ENCODE data around the gene PLXNA4.

PLXNA4 gene

DNA sequence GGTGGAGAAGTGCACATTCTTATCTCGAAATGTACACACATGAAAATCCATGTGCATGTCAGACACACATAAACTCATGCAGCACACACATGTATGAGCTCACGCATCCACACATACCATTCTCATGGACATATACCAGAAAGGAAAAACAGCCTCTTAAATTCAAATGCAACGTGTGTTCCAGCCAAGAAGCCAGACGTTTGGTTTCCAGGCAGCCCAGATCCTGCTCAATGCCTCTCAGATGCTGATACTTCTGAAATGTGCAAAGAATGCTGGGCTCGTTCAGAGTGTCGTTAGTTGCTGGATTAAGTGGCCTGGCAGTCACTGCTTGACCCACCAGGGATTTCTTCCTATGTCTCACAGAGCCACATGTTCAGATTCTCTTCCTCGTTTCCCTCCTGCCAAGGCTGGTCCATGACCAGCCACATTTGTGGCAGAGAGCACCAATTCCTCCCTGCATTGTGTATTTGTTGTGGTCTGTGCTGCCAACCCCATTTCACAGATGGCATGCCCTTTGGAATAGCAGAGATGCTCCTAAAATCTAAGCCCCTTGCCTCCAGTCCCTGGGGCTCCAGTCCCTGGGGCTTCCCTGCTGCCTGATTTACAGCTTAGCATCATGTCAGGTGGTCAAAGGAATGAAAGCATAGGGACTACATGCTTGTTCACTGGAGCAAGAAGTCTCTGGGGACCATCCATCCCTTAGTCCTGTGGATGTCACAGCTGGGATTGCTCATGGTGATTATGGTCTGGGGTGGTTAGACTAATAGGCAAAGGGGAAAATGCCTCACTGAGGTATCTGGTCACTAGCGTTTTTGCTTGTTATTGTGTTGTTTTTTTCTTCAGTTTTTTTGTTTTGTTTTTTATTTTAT, 426.6 kb downstream of the PLXNA4 start:
- no peak for DNase-seq (ENCODE audit: low read depth in 3 of 3)

DNA sequence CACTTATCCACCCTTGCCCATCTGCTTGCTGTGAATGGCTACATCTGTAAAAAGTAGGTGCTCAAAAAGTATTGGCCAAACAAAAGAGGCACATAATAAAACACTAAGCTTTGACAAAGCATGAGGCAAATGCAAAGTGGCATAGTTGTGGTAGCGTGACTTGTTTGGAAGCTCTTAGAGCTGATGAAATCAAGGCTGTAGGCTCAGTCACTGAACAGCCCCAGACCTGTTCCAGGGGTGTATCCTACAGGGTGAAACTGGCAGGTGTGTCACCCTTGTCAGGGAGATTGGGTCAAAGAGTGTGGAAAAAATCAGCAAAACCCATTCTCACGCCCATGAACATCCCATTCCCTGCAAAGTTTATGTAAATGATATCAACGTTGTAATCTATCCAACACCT, 427.4 kb downstream of the PLXNA4 start:
- DNase-seq (ENCODE audit: low read depth in 3 of 3) = no peak

DNA sequence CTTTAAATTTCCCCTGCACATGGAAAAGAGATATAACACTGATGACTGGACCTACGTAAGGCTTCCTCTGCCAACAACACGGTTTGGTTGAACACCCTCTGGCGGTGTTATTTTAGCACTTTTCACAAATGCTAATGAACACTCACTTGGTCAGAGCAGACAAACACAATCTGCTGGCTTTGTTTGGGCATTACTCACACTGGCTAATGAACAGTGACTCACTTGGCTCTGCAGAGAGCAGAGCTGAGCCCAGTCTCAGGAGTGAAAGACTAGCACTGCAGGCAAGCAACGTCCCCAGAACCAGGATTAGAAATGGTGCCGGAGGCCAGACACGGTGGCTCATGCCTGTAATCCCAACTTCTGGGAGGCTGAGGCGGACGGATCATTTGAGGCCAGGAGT, 430.8 kb downstream of the PLXNA4 start:
- DNase-seq (ENCODE audit: low read depth in 3 of 3) = no peak

DNA sequence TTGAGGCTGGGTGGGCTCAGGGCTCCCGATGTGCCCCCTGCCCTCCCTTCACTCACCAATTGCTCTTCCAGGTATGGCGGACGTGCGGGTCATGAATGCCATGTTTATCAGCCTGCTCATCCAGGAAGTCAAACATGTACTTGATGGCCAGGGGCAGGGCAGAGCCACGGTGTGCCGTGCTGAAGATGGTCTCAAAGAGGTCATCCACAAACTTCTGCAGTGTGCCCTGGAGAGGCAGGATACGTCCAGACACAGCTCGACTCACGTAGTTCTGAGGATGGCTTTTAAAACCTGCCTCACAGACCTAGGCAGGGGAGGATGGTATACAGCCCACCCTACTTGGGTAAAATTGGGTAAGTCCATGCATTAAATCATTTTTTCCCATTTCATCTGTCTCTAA, 431.2 kb downstream of the PLXNA4 start:
- DNase-seq (ENCODE audit: low read depth in 3 of 3) = no peak

DNA sequence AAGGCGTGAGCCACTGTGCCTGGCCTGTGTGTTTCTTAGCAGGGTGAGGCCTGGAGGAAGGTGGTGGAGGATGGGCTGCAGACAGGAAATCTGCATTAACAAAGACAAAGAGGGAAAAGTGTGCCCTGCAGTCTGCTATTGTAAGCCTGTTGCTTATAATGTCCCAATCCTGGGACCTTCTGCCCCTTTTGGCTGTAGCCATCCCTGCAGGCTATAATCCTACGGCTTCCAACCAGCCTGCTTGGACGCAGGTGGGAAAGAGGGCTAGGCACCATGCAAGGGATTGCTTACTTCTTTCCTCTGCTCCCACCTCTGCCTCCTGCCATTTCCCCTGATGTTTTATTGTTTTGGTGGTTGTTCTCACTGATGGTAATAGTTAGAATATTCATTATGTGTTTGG, 434.3 kb downstream of the PLXNA4 start:
- no peak for DNase-seq (ENCODE audit: low read depth in 3 of 3)

DNA sequence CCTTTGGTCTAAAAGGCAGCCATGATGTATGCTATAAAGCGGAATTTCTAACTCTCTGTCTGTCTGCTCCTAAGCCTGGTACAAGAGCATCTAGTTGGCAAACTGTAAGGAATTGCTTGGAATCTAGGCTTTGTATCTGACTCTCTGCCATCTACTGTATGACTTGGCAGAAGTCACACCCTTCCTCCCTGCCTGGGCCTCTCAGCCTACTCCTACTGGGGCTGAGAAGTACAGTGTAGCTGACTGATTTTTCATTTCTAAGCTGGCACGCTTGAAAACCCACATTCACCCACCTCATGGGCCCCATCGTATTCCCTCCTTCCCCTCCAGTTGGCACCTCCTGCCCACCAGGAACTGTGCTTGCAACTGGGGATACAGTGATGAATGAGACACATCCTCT, 435.2 kb downstream of the PLXNA4 start:
- no peak for DNase-seq (ENCODE audit: low read depth in 3 of 3)

DNA sequence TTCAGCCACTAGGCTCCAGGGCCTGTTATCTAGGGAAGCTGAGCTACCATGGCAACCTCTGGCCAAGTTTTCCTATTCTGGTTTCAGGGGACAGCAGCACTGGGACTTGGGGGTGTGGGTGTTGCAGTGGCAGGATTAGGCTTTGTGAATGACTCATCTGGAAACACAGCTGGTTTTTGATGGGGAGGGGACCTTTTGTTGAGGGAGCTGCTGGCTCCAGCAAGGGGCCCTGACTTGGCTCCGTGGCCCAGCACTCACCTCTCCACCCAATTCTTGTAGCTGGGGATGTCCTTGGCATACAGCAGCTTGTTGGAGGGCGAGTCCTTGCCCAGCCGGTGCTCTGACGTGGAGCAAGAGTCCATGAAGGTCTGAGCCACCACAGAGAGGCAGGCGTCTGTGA, 435.9 kb downstream of the PLXNA4 start:
- DNase-seq (ENCODE audit: low read depth in 3 of 3) = no peak

DNA sequence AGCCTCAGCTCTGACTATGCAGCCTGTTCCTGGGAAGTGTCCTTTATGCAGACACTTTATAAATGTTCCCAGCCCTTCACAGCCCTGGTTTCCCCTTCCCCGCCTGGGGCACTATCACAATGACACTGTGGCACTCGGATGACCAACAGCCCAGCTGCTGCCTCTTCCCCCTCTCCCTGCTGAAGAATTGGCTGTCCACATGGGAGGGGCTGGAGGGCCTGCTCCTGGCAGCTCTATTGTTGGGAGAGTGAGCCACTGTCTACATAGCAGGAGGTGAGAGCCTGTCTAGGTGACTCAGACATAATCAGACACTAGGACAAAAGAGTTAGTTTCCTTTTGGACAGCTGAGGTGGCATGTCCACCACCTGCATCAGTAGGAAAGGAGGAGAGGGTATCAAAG, 437.5 kb downstream of the PLXNA4 start:
- no peak for DNase-seq (ENCODE audit: low read depth in 3 of 3)

DNA sequence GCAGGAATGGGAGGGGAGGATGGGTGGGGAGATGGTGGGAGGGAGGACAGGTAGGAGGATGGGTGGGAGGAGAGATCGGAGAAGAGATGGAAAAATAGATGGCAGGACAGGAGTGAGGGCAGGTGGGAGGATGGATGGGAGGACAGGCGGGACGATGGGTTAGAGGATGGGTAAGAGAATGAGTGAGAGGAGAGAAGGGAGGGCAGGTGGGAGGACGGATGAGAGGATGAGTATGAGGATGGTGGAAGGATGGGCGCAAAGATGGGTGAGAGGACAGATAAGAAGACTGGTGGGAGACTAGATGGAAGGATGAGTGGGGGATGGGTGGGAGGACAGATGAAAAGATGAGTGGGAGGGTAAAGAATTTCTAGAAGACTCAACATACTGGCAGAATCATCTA, 438.6 kb downstream of the PLXNA4 start:
- no peak for DNase-seq (ENCODE audit: low read depth in 3 of 3)

DNA sequence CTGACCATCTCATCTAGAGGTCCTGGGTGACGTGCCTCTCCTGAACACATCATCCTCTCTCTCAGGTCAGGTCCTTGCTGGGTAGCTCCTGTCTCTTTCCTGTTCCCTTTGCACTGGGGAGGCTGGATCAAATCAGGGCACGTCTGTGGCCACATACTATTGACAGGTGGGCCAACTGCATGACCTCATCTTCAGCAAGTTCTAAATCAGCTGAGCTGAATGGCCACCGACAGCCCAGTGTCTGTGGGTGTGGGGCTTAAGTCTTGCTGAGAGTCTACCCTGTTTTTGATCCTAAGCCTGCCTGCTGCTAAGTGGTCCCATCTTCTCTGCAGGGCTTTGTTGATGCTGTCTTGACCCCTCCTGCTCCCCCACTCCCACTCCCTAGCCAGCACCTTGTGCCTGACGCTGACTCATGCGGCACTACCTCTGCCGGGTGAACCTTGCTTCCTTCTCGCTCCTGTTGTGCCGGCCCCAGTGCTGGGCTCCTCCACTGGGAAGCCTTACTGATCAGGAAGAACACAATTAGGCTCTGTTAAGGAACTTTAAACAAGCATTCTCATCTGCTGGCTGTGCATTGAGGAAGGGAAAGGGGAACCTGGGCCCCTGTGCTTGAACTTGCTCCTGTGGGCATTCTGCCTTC, 440.4 kb downstream of the PLXNA4 start:
- DNase-seq (ENCODE audit: low read depth in 3 of 3) = no peak

DNA sequence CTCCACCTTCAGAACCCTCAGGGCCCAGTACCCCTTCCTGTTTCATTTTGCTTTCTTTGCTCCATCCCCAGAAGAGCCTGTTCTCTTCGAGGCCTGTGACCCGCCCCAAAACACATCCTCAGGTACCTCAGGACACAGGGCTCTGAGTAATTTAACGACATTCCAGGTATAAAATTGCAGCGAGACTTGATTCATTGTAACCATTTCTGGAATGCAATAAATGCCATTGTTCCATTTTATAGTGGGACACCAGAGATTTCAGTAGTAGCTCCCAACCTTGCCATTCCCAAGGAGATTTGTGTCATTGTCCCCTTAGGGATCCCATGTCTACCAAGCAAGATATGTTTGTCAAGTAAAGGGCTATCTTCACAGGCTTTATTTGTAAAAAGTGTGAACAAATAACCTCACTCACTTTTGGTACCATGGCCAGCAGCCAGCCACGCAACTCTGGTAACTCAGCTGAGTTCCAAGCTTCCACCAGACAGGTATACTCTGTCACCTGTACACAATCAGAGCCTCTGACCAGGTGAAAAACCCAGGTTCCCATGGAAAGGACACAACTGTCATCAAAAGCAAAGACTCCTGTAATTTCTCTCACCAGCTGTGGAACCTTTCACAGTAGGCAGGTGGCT, 441.3 kb downstream of the PLXNA4 start:
- no peak for DNase-seq (ENCODE audit: low read depth in 3 of 3)

DNA sequence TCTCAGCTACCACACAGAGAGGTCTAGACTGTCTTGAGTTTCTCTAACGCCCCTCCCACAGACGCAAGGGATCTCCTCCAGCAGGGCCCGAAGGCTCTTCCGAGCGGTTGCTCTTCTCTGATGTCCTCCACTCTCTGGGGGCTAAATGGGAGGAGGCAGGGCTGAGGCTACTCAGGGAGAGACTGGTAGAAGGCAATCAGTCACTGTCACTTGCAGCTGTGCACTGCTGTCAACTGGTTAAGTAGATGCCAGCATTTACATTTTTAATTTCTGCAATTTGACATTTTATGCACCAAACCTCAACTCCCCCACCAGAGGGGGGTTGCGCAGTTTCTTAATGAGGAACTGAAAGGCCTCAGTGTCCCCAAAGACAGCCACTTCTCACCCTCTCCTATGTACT, 442.8 kb downstream of the PLXNA4 start:
- no peak for DNase-seq (ENCODE audit: low read depth in 3 of 3)

DNA sequence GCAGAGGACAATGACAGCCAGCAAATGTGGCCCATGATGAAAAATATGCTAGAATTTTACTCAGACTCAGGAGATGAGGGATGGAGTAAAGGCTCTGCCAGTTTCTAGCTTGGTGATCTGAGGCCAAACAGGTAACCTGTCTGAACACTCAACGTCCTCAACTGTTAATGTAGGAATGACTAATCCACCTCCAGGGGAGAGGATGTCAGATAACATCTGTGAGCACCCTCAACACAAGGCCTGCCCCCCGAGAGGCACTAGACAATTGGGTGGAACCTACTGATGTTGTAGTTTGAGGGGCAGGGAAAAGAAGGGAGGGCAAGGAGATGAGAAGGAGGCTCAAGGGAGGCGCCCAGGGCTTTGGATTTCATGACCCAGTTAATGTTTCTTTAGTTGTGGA, 445.1 kb downstream of the PLXNA4 start:
- DNase-seq (ENCODE audit: low read depth in 3 of 3) = no peak

DNA sequence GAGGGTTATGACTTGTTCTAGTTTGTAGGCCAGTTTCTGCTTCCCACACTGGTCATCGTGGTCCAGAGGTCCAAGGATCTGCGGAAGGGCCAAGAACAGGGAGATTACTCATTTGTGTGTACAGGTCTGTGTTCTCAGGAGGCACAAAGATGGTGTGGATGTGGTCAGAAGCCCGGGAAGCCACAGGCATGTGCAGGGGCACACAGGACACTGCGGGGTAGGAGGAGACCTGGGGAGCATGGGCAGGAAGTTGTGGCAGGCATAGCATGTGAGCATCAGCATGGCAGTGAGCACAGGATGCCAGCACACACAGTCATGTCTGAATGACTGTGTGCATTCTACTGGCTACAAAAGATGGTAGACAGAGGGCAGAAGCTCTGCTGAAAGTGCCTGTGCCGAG, 445.8 kb downstream of the PLXNA4 start:
- DNase-seq (ENCODE audit: low read depth in 3 of 3) = no peak

DNA sequence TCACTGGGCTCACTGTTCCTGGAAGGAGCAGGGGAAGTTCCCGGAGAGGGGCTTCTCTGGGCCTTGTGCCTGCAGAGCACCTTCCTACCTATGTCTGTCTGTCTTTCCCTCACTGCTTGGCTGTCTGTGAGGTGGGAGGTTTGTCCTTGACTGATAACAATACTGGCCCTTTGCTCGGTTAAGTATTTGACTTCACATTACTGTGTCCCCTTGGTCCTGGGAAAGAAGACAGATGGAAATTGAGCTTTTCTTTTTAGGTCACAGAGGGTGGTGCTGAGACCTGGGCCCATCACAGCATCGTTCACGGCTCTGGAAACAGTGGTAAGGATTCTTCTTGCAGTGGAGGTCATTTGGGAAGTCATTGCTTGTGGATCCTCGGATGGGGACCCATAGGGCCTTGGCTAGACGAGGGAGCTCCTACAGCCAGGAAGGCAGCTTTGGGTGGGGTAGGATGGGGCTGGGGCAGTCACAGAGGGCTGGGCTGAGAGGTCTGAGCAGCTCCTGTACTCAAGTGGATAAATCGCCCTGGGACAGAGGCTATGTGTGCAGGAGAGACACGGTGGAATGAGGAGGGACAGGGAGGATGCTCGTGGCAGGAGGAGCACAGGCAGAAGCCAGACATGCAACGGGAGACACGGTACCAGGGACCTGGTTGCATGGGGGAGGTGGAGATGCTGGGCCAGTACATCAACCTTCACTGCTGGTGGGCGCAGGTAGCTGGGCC, 450.2 kb downstream of the PLXNA4 start:
- DNase-seq (ENCODE audit: low read depth in 3 of 3) = no peak

DNA sequence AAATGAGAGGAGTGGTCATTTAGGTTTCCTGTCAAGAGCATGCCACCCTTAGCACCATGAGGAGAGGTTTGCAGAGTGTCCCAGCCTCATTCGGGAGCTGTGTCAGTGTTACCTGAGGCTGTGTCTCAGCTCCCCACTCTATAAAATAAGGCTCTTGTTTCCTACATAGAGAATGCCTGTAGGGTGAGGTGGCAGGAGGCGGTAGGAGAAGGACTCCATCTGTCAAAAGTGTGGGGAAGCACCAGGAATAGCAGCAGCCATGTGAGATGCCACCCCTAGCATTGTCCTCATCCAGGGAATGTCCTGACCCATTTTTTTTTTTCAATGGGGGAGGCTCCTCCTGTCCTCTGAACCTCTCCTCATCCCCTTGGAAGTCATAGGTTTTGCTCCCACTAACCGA, 451.2 kb downstream of the PLXNA4 start:
- DNase-seq (ENCODE audit: low read depth in 3 of 3) = no peak

DNA sequence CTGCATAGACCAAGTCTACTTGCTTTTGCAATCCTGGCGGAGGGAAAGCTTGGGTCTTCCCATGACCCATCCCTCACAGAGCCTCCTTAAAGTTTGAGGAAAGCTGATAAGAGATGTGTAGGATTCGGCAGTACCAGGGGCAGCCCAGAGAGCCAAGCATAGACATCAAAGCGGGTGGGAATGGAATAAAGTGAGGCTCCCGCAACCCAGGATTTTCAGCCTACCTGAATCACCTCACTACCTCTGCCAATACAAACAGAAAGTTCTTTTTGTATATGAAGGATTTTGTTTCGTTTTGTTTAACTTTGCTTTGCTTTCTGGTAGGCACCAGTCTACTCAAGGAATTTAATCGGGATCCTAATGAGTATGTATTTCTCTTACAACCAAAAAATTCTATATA, 451.7 kb downstream of the PLXNA4 start:
- no peak for DNase-seq (ENCODE audit: low read depth in 3 of 3)

DNA sequence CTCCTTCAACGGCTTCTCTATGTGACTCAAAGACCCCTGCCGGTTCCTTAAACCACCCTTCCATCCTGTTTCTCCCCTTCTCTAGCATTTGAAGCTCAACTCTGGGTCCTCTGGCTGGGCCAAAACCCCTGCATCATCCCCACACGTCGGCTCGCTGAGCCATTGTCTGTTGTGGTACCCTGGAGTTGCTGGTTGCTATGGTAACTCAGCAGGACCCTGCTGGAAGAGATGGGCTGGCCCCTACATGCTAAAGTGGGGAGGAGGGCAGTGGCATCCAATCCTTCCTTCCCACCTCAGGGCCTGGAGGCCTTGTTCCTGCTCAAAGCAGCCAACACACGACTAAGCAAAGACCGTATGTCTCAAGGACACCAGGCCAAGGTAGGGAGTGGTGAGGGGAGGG, 452.5 kb downstream of the PLXNA4 start:
- no peak for DNase-seq (ENCODE audit: low read depth in 3 of 3)

DNA sequence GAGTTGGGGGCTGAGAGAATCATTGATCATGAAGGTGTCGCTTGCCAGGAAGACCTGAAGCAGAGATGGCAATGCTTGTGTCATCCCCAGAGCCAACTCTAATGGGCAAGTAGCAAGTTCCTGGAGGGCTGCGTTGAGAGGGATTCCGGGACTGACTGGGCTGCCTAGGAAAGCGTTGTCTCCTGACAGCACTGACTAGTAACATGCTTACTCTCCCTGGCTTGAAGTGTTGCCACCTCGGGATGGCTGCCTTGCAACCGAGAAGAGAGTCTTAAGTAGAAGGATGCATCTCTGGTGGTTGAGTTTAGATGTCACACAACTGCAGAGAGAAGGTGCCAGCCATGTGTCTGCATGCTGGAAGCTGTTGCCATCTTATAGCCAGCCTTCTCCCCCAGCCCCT, 453.4 kb downstream of the PLXNA4 start:
- DNase-seq (ENCODE audit: low read depth in 3 of 3) = no peak

DNA sequence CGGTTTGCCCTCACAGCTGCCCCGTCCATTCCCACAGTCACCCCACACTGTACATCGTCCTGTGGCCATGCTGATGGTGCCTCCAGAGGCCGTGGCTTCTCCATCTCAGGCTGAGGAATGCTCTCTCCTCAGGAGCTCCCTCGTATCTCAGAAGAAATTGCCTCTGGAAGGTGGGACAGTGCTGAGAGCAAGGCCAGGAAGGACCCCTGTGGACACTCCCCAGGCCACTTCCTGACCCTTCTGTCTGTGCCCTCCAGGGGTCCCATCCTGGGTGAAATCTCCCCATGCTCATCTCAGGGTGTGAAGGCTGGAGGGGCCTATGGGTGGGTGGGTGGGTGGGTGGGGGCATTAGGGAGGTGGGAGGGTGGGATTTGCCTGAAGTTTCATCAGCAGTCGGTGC, 454.3 kb downstream of the PLXNA4 start:
- DNase-seq (ENCODE audit: low read depth in 3 of 3) = no peak

DNA sequence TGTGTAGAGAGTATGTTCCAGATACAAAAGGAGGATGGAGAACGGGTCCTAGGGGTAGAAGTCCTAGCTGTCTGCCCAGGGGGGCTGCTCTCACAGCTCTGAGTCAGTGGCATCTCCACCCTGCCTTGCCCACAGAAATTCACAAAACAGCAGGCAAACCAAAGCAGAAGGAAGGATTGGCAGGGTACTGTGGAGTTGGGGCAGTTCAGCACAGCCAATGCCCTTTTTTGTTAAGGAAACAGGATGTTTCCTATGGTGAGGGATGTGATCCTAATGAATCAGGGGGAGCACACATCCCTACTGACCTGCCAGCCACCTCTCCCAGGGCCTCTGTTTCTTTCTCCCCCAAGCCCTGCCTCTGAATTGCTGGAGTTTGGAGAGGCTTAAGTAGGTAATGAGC, 457.6 kb downstream of the PLXNA4 start:
- no peak for DNase-seq (ENCODE audit: low read depth in 3 of 3)

DNA sequence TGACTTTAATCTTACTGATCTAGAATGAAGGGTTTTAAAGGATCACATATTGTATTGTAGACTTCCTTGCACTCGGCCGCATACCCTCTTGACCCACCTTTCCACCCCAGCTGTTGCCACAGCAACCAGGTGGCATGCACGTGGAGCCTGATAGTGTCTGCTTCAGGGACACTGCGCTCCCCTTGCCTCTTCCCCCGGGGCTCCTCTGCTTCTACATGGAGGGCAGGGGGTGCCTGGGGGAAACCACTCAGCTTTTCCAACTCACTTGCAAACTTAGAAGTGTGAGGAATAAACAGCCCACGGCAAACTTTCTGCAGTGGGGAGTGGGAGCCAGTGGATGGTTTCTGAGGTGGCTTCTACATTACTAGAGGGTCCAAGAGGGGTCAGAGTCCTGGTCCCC, 458.6 kb downstream of the PLXNA4 start:
- DNase-seq (ENCODE audit: low read depth in 3 of 3) = no peak
